ENCODE results near the gene MVP.

Gene MVP

DNA sequence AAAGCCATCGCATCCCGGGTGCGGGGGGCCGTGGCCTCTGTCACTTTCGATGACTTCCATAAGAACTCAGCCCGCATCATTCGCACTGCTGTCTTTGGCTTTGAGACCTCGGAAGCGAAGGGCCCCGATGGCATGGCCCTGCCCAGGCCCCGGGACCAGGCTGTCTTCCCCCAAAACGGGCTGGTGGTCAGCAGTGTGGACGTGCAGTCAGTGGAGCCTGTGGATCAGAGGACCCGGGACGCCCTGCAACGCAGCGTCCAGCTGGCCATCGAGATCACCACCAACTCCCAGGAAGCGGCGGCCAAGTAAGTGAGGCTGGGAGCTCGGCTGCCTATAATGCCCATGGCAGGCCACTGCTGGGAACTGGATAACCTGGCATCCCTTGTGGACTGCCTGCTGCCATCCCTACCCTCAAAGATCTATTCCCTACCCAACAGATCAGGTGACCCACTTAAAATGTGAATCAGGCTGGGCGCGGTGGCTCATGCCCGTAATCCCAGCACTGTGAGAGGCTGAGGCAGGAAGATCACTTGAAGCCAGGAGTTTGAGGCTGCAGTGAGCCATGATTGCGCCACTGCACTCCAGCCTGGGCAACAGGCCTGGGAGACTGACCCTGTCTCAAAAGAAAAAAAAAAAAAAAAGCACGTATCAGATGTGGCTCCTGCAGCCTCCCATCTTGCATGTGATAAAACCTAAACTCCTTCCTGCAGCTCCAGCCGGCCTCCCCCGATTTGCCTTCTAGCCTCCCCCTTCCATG is 24.5 kb downstream of the MVP start:
- no peak for TF ChIP-seq CTCF (IDR thresholded peaks at IDR 0.05; ENCODE audit: extremely low read depth, insufficient read depth, missing control alignments)
- in situ Hi-C loops (cut with MboI; ENCODE audit: low pct_unique_long_range_greater_than_20kb, low sequenced_read_pairs, unreplicated experiment), result no loop called here

DNA sequence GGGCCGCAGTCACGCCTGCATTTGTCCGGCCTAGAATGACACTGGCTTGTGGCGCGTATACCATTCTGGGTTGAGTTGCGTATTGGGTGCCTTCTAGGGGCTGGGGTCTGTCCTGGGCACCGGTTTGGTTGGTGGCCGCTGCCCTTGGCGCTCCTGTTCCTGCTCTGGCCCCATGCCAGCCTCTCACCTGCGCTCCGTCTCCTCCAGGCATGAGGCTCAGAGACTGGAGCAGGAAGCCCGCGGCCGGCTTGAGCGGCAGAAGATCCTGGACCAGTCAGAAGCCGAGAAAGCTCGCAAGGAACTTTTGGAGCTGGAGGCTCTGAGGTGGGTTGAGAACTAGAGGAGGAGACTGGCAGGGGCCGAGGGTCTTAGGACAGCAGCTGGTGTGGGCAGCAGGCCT is 25.4 kb downstream of the MVP start:
- no peak for DNase-seq (ENCODE audit: low spot score)
- TF ChIP-seq CTCF (IDR thresholded peaks at IDR 0.05; ENCODE audit: extremely low read depth, insufficient read depth, missing control alignments), result no peak
- in situ Hi-C loops (cut with MboI; ENCODE audit: low pct_unique_long_range_greater_than_20kb, low sequenced_read_pairs, unreplicated experiment), result no loop called here

More for the DNA sequence above, 24.5 kb downstream of the MVP start:
- DNase-seq (ENCODE audit: low spot score), result no peak

DNA sequence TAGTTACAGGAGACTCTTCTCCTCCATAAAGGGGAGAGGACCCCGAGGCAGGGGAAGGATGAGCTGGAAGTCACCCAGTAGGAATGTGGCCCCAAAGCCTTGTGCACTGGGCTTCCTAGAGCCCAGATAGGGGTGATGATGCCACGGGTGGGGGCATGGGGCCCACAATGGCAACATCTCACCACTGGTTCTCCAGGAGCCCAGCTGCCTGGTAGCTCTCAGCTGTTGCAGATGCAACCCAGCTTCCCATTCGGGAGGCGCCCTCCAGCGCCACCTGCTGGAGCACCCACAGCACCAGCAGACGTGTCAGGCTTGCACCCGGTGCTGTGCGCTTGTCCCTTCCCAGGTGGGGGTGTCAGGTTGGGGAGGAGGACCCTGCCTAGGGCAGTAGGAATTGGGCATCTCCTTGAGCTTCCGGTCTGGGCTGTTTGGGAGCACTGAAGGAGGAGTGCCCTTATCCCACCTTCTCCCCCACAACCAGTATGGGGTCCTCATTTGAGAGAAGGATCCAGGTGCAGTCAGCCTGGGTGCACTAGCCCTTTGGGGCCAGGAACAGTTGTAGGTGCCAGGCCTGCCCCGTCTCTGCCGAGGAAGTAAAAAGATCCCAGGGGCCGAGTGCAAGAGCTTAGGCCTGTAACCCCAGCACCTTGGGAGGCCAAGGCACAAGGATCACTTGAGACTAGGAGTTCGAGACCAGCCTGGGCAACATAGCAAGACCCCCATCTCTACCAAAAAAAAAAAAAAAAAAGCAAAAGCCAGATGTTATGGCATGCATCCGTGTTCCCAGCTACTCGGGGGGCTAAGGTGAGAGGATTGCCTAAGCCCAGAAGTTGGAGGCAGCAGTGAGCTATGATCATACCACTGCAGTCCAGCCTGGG is 28.4 kb downstream of the MVP start:
- peak; percentile 82 for DNase-seq (ENCODE audit: low spot score)
- TF ChIP-seq CTCF (IDR thresholded peaks at IDR 0.05; ENCODE audit: extremely low read depth, insufficient read depth, missing control alignments), result peak; percentile 96
- in situ Hi-C loops (cut with MboI; ENCODE audit: low pct_unique_long_range_greater_than_20kb, low sequenced_read_pairs, unreplicated experiment), result no loop called here

DNA sequence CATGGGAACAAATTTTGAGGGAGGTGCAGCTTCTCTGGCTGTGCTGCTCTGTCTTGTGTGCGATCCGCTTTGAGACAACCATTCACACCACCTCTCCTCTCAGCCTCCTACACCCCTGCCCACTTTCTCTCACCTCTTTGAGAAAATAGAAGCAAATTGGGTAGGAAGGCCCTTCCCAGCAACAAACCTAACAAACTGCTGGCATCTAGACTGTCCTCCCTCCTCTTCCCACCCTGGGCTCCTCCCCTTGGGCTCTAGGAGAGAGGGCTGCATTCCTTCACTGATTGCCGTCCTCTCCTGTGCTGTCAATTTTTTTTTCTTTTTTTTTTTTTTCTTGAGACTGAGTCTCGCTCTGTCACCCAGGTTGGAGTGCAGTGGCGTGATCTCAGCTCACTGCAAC is 29.2 kb downstream of the MVP start:
- in situ Hi-C loops (cut with MboI; ENCODE audit: low pct_unique_long_range_greater_than_20kb, low sequenced_read_pairs, unreplicated experiment), result no loop called here
- DNase-seq (ENCODE audit: low spot score), result no peak
- TF ChIP-seq CTCF (IDR thresholded peaks at IDR 0.05; ENCODE audit: extremely low read depth, insufficient read depth, missing control alignments), result no peak

DNA sequence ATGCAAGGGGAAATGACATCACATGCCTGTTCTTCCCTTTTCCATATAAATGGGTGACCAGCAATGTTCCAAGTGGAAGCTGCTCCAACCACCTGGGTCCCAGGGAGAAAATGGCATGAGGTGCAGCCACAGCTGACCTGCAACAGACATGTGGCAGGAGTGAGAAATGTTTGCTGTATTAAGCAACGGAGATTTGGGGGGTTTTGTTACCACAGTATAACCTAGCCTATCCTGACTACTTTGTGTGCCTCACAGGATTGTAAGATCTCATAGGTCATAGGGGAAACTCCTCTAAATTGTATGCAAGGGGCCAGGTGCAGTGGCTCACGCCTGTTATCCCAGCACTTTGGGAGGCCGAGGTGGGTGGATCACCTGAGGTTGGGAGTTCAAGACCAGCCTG is 30.7 kb downstream of the MVP start:
- no peak for DNase-seq (ENCODE audit: low spot score)
- in situ Hi-C loops (cut with MboI; ENCODE audit: low pct_unique_long_range_greater_than_20kb, low sequenced_read_pairs, unreplicated experiment), result no loop called here
- TF ChIP-seq CTCF (IDR thresholded peaks at IDR 0.05; ENCODE audit: extremely low read depth, insufficient read depth, missing control alignments), result no peak

DNA sequence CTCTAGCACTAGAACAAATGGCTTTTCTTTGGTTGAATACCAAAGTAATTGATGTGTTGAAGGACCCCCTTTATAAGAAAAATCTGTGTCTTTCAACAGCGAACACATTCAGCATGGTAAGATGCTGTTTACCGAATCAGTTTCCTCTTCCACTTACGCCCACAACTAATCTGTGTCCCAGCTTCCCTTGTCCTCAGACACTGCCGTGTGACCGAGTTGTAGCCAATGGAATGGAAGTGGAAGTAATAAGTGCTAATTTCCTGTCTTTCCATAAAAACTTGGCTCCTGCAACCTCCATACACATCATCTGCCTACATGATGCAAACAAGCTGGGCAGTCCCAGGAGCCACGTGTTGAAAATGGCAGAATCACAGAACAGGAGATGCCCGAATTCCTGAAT is 32.4 kb downstream of the MVP start:
- in situ Hi-C loops (cut with MboI; ENCODE audit: low pct_unique_long_range_greater_than_20kb, low sequenced_read_pairs, unreplicated experiment), result no loop called here
- no peak for TF ChIP-seq CTCF (IDR thresholded peaks at IDR 0.05; ENCODE audit: extremely low read depth, insufficient read depth, missing control alignments)
- DNase-seq (ENCODE audit: low spot score), result no peak
